ENCODE measurements around the gene RAB40AL.

- TF ChIP-seq CEBPB (IDR thresholded peaks at IDR 0.05): no peak
- no peak for TF ChIP-seq TAF1 (IDR thresholded peaks at IDR 0.05; ENCODE audit: low read depth)
- no peak for TF ChIP-seq RAD21 (IDR thresholded peaks at IDR 0.05; ENCODE audit: low read depth)
- TF ChIP-seq REST (IDR thresholded peaks at IDR 0.05; ENCODE audit: low read depth): no peak
- TF ChIP-seq CREB1 (IDR thresholded peaks at IDR 0.05; ENCODE audit: low read depth): no peak
- no peak for TF ChIP-seq YY1 (IDR thresholded peaks at IDR 0.05; ENCODE audit: low read depth)
- TF ChIP-seq TEAD4 (IDR thresholded peaks at IDR 0.05): no peak
- no peak for TF ChIP-seq EP300 (IDR thresholded peaks at IDR 0.05; ENCODE audit: borderline replicate concordance)
- TF ChIP-seq MAX (IDR thresholded peaks at IDR 0.05): no peak
- TF ChIP-seq EGR1 (IDR thresholded peaks at IDR 0.05): no peak
- no peak for TF ChIP-seq NFIC (IDR thresholded peaks at IDR 0.05)
These were observed 31.1 kb downstream of the RAB40AL start for GRCh38 chrX:102968216-102968615.
